ENCODE data around the gene TPST1.

GRCh38 chr7:66353547-66353946 is 148.4 kb downstream of the TPST1 start:
- no peak for TF ChIP-seq EZH2 (IDR thresholded peaks at IDR 0.05; ENCODE audit: borderline replicate concordance, low read depth, low read length, severe bottlenecking)
- no peak for TF ChIP-seq CTCF (IDR thresholded peaks at IDR 0.05; ENCODE audit: borderline replicate concordance, extremely low read depth, low read length, poor library complexity, severe bottlenecking)
